Measurements from ENCODE around the gene PHF20.
"Not testable (repeated sequence)": the region's sequence is repeated elsewhere in the genome, so short reads cannot be mapped to it uniquely, and the experiment has no call there.

GRCh38 chr20:35882427-35883161 lies 110.8 kb downstream of the PHF20 start:
- not testable (repeated sequence) for TF ChIP-seq CTCF, POLR2A (IDR thresholded peaks at IDR 0.05)

Data from esophagus squamous epithelium (tissue), 4 donors.